Upper lobe of right lung (tissue), 1 donor: ENCODE data around the gene ESF1. TPM values are rescaled to one million over a fixed set of nuclear protein-coding genes. Genes with fewer than 3 reads are reported as not detected.

Experiments
- total RNA-seq: library from RNA; stranded (reverse); fragmentation: NEBNext Ultra II Directional; extraction: Animal tissue kit (Norgen Biotek cat#: 25700); gene quantifications from one replicate; pipeline ENCODE4 v1.2.1, GENCODE V29; 2021
- donor health status: DM: no; HTN: yes; CAD: no; lungs with severe emphysema.

The ESF1 gene
- total RNA-seq, 1 donor from 2014 or later = 15.1 TPM

Other genes with a start within 250 kb of the ESF1 start
- 17.1 TPM for gene TASP1, start 146.0 kb downstream of the ESF1 start, total RNA-seq
- gene NDUFAF5, start 109 bp upstream of the ESF1 start, total RNA-seq = 20.1 TPM
- gene SEL1L2, start 205.7 kb upstream of the ESF1 start, total RNA-seq = not detected
- 78.2 TPM for gene MACROD2, start 210.6 kb upstream of the ESF1 start, total RNA-seq